GM12892 (cell line): Measurements from ENCODE around the gene KIAA0753.

ENCODE experiments used
- POLR2A ChIP-seq: IDR thresholded peaks from 2 replicates; pipeline ENCODE4 v1.6.1; 2011; ENCODE audit warnings: low read depth, low read length, control low read depth
- TAF1 ChIP-seq: IDR thresholded peaks from 2 replicates; pipeline ENCODE4 v1.6.1; 2011; ENCODE audit warnings: low read depth, mild to moderate bottlenecking, control low read depth, low read length, borderline replicate concordance

GRCh38 chr17:6551356-6551755, 89.2 kb downstream of the KIAA0753 start:
- TF ChIP-seq TAF1 (no peak), POLR2A (no peak)
